Suppressor macrophage treated with lipopolysaccharide for 4 hours (primary cell): Measurements from ENCODE around the gene COL27A1.

Experiments
- DNase-seq: peaks from one replicate; pipeline ENCODE4 v3.0.0-alpha.2; 2020

The COL27A1 gene

DNA sequence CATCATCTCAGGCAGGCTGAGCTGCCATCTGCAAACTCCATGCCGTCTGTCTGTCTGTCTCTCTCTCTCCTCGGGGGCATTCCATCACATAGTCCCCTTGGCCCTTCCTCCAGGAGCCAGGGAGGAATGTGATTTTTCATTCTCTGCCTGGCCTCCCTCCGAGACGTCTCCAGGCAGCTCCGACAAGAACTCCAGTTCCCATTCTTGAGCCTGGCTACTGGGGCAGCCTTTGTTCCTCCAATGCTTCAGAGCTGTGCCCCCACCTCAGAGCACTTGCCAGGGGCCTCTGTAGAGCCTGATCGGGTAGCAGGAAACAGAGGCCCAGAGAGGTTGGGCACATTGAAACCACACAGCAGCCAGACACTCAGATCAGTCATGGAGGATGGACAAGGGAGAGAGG lies 74.0 kb downstream of the COL27A1 start:
- DNase-seq, result no peak

DNA sequence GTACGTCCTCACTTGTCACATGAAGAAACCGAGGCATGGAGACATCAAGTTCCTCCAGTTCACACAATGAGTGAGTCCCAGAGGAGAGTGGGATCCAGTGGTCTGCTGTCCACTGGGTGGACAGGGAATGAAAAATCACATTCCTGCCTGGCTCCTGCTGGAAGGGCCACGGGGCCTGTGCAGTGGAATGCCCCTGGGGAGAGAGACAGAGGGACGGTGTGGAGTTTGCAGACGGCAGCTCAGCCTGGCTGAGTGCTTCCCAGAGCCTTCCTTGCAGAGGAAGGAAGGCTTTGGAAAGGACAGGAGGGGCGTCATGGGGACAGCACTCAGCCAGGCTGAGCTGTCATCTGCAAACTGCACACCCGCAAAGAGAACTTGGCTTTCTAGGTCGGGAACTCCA lies 74.7 kb downstream of the COL27A1 start:
- DNase-seq, result no peak

DNA sequence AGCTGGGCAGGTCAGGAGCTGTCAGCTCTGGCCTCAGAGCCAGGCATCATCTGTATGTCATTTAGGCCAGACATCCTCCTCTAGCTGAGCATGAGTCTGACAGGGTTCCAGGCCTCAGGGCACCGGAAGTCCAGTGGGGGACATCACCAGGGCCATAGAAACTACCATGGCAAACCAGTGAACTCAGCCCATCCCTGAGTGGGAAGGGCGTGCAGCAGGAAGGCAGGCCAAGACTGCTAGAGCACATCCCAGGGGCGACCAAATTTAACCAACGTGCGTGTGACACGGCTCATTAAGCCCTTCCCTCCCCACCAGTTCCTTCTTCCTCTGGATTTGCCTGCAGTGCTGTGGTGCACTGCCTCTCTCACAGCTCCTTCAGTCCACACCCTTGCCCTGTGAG lies 75.9 kb downstream of the COL27A1 start:
- DNase-seq, result no peak

DNA sequence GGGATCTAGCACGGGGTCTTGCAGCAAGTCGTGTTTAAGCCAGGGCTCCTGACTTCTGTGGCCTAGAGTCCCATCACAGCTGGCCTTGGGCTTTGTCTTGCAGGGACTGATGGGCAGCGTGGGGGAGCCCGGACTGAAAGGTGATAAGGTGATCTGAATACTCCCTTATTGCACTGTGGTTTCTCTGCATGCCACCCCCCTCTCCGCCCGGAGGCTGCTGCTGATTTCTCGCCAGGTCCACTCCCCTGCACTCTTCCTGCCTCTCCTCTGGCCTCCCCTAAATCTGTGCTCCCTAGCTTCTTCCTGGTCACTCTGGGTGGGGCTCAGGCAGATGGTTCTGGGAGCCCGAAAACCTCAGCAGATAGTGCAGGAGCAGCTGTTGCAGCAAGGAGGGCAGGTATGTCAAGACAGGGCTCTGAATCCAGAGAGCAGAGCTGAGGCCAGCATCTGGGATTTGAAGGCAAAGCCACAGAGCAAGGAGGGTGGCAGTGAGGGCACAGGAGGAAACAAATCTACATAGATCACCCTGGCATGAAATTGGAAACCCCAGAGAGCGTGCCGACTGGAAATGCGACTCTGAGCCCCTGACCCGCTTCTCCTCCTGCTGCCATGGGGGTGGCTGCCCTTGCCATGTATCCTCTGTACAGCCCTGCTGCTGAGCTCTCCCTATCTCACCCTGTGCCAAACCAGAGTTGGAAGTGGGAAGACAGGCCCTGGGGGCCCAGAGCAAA lies 76.5 kb downstream of the COL27A1 start:
- no peak for DNase-seq

- no peak for DNase-seq
These were observed 78.3 kb downstream of the COL27A1 start for GRCh38 chr9:114233491-114234185.

GRCh38 chr9:114235033-114235661 lies 79.8 kb downstream of the COL27A1 start:
- DNase-seq, result peak; percentile 11

- DNase-seq, result no peak
These were observed 81.2 kb downstream of the COL27A1 start for GRCh38 chr9:114236391-114237138.

DNA sequence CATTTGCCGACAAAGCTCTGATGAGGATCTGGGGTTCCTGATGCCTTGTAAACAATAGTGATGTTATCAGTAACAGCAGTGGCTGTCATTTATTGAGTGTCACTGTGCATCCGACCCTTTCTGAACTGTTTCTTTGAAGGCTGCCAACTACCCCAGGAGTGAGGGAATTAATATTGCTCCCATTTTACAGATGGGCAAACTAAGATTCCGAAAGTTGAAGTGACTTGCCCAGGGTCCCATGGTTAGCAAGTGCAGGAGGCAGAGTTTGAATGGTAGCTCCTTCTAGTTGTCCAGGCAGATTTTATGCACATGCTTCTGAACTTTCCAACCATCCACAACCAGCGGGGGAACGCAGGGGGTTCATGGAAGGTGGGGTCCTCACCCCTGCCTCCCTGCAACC lies 81.9 kb downstream of the COL27A1 start:
- DNase-seq, result no peak

DNA sequence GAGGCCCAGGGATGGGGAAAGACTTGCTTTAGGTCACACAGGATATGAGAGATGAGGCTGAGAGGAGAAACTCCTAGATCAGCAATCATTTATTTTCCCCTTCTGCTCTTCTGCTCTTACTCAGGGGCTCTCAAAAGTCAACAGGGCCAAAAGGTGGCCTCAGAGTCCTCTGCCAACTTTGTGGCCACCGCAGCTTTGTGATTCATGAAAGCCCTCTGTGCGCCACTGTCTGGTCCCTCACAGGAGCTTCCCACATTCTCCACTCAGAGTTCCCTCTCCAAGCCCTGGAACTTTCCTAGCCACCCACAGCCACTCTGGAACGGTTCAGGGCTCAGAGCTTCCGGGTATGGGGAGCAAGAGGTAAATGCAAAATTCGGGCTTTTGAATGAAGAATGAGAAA lies 82.4 kb downstream of the COL27A1 start:
- DNase-seq, result no peak

DNA sequence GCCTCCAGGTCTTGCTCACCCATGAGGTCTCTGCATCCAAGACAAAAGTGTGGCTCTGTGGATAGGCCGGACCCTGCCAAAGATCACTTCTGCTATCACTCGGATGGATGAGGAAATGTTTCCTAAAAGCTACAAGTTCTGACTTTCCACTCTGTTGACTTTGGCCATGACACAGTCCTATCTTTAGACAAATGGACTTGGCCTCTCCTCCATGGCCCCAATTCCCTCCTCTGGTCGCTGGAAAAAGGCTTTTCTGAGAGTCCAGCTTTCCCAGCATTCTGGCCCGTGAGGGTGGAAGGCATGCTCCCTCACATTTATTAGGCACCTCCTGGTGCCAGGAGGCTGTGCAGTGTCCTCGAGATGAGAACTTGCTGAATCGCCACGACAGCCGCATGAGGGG lies 83.1 kb downstream of the COL27A1 start:
- DNase-seq, result no peak

DNA sequence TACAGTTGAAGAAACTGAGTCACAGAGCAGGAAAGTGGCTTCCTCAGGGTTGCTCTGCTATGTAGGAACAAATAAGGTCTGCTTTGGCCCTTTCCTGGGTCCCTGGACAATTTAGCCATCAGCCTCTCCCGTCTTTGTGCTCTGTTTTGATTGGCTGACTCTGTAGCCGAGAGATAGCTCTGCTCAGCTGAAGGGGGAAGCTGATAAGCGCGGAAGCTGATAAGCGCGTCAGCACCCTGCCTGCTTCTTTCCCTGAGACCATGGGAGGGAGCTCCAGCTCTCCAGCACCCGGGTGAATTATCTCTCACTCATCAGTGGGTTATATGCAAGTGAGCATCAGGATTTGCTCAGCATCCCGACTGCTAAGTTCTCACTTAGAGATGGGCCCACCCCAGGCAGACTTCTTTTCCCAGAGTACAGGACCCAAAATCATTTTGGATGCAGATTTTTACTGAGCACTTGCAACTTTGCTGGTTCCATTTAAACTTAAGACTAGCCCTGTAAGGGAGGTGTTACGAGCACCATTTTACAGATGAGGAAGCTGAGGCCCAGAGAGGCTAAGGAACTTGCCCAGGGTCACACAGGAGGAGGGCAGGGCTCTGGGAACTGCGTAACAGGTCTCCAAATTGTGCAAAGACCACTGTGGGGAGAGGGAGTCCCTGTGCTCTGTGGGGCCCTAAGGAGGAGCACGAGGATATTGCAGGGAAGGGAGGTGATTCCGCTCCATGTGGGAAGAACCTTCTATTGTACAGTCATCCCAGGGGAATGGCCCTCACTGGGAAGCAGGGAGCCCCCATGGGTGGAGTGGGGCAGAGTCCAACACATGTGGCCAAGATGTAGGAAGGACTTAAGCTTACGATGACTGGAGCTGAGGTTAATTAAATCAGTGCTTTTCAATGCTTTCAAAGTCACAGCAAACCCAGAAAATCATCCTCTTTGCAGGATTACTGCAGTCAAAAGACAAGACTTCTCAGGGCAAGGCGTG lies 83.8 kb downstream of the COL27A1 start:
- no peak for DNase-seq

GRCh38 chr9:114240216-114240615 lies 84.9 kb downstream of the COL27A1 start:
- DNase-seq, result no peak

- no peak for DNase-seq
These were observed 85.6 kb downstream of the COL27A1 start for GRCh38 chr9:114240647-114241558.

- DNase-seq, result no peak
These were observed 87.5 kb downstream of the COL27A1 start for GRCh38 chr9:114242837-114243236.

- DNase-seq, result no peak
These were observed 87.9 kb downstream of the COL27A1 start for GRCh38 chr9:114243240-114243639.

- no peak for DNase-seq
These were observed 89.2 kb downstream of the COL27A1 start for GRCh38 chr9:114244570-114244969.

DNA sequence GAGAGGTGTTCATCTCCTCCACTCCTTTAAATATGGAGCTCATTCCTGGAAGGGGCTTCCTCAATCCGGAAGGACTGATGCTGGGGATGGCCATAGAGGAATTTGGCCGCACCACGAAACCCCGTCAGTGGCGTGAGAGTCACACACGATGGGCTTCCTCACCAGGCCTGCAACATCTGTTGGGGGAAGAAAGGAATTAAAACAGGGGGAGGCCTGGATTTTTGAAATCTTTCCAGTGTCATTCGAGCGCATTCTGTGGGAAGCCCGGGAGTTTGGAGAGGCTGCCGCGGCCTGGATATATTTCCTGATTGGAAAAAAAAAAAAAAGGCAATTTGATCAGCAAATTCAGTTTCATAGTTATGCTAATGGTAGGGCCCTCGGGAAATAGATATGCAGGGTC lies 91.2 kb downstream of the COL27A1 start:
- no peak for DNase-seq

DNA sequence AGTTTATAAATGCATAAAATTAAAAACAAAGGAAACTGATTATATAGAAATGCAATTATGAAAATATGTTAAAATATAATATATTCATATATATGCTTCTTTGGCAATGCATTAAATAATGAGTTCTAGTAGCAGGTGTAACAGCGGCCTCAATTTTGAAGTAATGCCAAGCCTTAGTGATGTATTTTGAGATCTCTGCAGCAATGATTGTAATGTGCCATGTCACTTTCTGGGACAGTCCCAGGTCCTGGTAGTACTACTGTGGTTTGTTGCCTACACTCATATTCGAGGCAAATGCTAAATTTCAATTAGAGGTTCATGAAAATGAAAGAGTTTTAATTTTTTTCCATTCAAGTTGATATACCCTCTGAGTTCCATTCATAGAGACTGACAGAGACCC lies 91.7 kb downstream of the COL27A1 start:
- DNase-seq, result no peak

- DNase-seq, result no peak
These were observed 92.2 kb downstream of the COL27A1 start for GRCh38 chr9:114247491-114247890.

GRCh38 chr9:114248299-114248707 lies 93.0 kb downstream of the COL27A1 start:
- DNase-seq, result no peak
